DMS53 treated with DMSO at 0.1 percent for 48 hours (cell line): ENCODE data around the gene HMGN3.

Experiments used
- DNase-seq: peaks from one replicate; lab custom pipeline; 2025; ENCODE audit not compliant: unreplicated experiment; lab: John Stamatoyannopoulos, UW

HMGN3 gene

DNA sequence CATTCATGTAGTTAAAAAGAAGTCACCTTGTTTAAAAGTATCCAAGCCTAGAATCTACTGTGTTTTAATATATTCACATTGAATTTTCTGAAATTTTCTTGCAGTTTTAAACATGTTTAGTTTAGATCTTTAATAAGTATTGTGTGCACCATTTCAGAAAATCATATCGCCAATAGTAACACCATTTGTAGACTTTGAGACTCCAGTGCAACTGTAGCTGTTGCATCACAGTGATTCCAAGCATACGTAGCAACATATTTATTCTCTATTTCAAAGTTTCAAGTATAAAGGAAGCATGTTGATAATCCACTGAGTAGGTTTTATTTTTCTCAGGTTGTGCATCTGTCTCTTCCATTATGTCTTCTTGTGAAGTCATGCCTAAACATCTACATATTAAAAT lies 46.4 kb downstream of the HMGN3 start:
- DNase-seq = no peak

DNA sequence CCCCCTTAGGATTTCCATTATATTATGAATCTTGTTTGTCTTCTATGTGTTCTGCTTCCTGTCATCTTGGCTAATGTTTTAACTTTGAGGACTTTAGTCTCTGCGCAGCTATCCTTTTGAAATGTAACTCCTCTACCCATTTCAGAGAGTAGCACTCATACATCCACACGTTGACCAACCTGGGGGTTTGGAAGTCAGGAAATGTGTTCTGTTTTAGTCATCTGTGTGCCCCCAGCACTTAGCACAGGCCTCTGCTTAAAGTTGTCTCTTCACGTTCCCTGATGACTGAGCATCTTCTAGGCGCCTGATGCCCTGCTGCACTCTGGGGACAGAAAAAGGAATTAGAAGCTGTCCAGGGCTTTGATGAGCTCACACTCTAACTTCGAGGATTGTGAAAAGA lies 47.9 kb downstream of the HMGN3 start:
- no peak for DNase-seq

DNA sequence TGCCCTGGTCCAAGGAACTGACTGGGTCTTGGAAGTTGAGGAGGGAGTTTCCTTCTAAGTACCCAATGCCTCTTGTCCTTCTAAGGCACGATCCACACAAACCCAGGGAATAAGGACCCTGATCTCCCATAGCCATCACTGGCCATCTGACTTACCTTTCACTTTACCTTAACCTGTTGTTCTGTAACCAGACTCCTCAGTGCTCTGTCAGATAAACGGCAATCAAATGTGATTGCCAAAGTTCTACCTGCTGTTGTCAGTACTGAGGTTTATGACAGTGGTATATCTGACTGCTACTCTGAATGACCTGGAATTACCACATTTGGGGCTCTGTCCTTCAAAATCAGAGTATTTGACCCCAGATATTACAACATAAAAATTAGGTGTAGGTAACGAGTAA lies 49.8 kb downstream of the HMGN3 start:
- DNase-seq = no peak

GRCh38 chr6:79184086-79184485 lies 50.4 kb downstream of the HMGN3 start:
- no peak for DNase-seq

DNA sequence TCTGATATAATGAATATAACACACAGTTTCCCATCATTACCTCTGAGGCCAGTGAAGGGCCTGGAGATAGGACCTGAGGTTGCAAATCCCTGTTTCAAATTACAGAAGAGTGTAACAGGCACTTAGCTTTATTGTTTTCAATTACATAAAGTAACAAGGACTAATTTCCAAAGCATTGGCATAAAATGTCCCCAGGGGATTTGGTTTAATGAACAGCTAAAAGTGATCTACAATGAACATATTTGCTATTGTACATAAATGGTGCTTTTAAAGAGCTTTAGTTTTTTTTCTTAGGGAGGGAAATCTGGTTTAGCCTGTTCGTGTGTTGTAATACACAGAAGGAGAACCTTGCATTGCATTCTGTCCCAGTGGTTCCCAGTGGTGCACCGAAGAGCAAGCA lies 54.4 kb downstream of the HMGN3 start:
- no peak for DNase-seq

- no peak for DNase-seq
Measured at GRCh38 chr6:79173378-79173777, 61.1 kb downstream of the HMGN3 start.

DNA sequence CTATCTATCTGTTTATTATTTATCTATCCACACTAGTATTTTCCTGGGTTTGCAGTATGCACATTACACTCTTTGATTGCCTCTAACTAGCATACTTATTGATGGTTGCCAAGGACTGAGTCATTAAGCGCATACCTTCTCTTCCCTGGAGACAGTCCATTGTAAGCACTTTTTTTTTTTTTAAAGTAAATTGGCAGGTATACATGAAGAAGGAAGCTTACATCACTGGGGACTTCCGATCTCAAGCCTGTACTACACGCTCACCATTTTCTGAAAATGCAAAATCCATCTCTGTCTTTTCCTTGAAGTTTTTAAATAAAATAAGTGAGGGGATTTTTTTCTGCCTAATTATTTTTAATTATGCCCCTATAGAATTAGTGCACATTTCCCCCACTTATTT lies 63.5 kb downstream of the HMGN3 start:
- DNase-seq = peak; percentile 62

DNA sequence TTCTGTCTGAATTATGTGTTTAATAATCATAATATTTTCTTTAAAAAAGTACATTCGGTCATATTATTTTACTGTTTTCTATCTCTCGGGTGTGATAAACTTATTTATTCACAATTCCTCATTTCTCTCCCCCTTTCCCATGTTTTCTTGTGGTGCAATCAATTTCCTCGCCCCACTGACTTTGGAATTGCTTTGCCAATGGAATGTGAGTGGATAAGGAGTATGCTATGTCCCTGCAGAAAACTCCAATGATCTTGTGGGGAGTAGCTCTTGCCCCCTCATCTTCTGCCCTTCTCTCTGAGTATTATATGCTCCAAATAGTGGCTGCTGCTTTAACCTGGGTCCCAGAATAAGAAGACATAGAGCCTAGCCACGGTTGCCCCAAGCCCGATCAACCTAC lies 64.1 kb downstream of the HMGN3 start:
- DNase-seq = no peak

GRCh38 chr6:79168695-79168980 lies 65.8 kb downstream of the HMGN3 start:
- DNase-seq = no peak

DNA sequence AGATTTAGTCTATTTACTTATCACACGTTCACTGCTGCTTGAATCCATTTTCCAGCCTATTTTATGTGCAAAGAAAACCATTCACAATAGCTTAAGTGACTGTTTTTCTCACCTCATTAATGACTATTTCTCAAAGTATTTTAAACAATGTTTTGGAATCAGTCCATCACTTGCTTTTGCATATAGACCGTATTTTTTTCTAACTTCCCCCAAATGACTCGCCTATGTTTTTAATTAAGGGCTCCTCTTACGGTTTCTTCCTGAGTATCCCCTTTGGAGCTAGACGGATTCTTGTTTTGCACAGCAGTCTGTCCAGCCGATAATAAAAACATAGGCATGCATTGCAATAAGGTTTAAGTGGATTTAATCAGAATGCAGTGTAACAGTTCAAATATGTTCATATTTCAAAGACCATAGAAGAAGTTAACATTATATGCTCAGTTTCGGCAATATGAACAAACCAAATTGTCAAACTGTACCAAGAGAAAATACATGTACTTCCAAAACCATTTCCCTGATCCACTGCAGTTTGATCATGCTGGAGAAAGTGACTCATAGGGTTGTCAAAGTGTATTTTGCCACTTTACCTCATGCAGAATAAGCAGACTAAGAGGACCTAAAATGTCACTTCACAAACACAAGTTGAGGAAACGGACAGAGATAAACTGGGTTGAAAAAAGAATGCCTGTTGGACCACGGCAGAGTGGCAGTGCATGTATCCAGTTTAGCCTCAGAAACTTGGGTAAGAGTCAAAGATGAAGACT lies 66.4 kb downstream of the HMGN3 start:
- no peak for DNase-seq

DNA sequence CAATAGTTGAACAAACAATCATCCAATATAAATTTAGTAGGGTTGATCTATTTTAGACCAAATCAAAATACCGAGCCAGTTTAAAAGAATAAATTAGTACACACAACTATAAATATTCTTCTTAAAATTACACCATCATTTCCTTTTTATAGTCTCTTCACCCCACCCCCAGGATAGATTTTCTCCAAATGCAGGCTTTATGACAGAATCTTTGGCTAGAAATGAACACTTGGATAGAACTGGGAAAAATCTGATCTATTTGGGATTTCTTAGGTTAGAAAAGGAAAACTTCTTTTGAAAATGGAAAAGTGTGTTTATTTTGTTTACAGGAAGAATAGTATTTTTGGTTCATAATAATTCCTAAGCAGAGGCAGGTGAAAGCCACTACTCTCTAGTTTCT lies 74.6 kb downstream of the HMGN3 start:
- DNase-seq = no peak

GRCh38 chr6:79158856-79159516 lies 75.5 kb downstream of the HMGN3 start:
- DNase-seq = peak; percentile 87

GRCh38 chr6:79157961-79158644 lies 76.4 kb downstream of the HMGN3 start:
- peak; percentile 10 for DNase-seq

- no peak for DNase-seq
Measured at GRCh38 chr6:79152269-79152737, 82.2 kb downstream of the HMGN3 start.
